A549 (cell line): ENCODE data around the gene PSMC5. TPM values are rescaled to one million over a fixed set of nuclear protein-coding genes. Genes with fewer than 3 reads are reported as not detected.

Experiments used
- ATAC-seq, 2 experiments: fragments of 200-7000 bp in 1 of 2; fragments of >200 bp in 1 of 2; cut with Nextera tagmentation in 1 of 2; cut with Tn5 transposase in 1 of 2; 3 replicates each; pipeline versions ENCODE4 v1.8.0 to v1.9.1; 2018 to 2020; ENCODE audit warnings: mild to moderate bottlenecking in 1 of 2, moderate library complexity in 1 of 2
- CTCF ChIA-PET: fragments of 300-600 bp; sonication (Branson Sonifier 250); formaldehyde crosslinking; extraction: SDS; loops from one replicate; lab custom pipeline; 2021; ENCODE audit warnings: antibody characterized with exemption, inconsistent platforms; lab: Yijun Ruan, JAX
- POLR2A ChIA-PET: fragments of 350-600 bp; formaldehyde crosslinking; extraction: SDS; loops from one replicate; lab custom pipeline; 2021; ENCODE audit warnings: antibody characterized with exemption, inconsistent platforms; lab: Yijun Ruan, JAX
- DNase-seq, 2 experiments: peaks; one replicate each; pipeline versions ENCODE4 v3.0.0 to v3.0.0-alpha.2; 2011 to 2016; ENCODE audit warnings: low read depth in 1 of 2, low spot score in 1 of 2
- FAIRE-seq: peaks from 2 replicates; lab custom pipeline; 2011; peaks lifted over from hg19 to GRCh38; lab: Jason Lieb, UNC
- H3K27ac ChIP-seq, 2 experiments: fragments of >200 bp; sonication (Bioruptor Twin); formaldehyde crosslinking; 3 replicates each; pipeline ENCODE4 v1.5.1; 2016 to 2017
- H3K4me1 ChIP-seq: fragments of >200 bp; sonication (Bioruptor Twin); formaldehyde crosslinking; 3 replicates; pipeline ENCODE4 v1.6.1; 2016
- H3K4me2 ChIP-seq: fragments of >200 bp; sonication (Bioruptor Twin); formaldehyde crosslinking; 3 replicates; pipeline ENCODE4 v1.6.1; 2016
- H3K4me3 ChIP-seq: fragments of >200 bp; sonication (Bioruptor Twin); formaldehyde crosslinking; 3 replicates; pipeline ENCODE4 v1.5.1; 2016
- H3K9me3 ChIP-seq: fragments of >200 bp; sonication (Bioruptor Twin); formaldehyde crosslinking; 3 replicates; pipeline ENCODE4 v1.6.1; 2016
- ATOH8 ChIP-seq: fragments of 250-450 bp; sonication (Bioruptor Pico); IDR thresholded peaks from 2 replicates; pipeline ENCODE4 v1.5.0; 2020; ENCODE audit warnings: low read depth, mild to moderate bottlenecking, moderate library complexity
- CBX8 ChIP-seq: fragments of 200-600 bp; sonication (generic); IDR thresholded peaks from 2 replicates; pipeline ENCODE4 v1.6.1; 2016
- CHD2 ChIP-seq: fragments of 150-350 bp; IDR thresholded peaks from 2 replicates; pipeline ENCODE4 v1.6.1; 2014; ENCODE audit warnings: low read length; ENCODE audit not compliant: partially characterized antibody
- E2F6 ChIP-seq: IDR thresholded peaks from 2 replicates; pipeline ENCODE4 v1.6.1; 2012; ENCODE audit warnings: low read depth, borderline replicate concordance
- EP300 ChIP-seq, 2 experiments: fragments of >200 bp; sonication (Bioruptor Twin); formaldehyde crosslinking; IDR thresholded peaks; 2 replicates in 1 of 2; 3 replicates in 1 of 2; pipeline ENCODE4 v1.6.1; 2016 to 2017
- FOSB ChIP-seq: fragments of 250-450 bp; sonication (Bioruptor Pico); IDR thresholded peaks from 2 replicates; pipeline ENCODE4 v1.5.0; 2020; ENCODE audit warnings: mild to moderate bottlenecking, moderate library complexity
- HEYL ChIP-seq: fragments of 250-450 bp; sonication (Bioruptor Pico); IDR thresholded peaks from 2 replicates; pipeline ENCODE4 v1.8.0; 2021; ENCODE audit warnings: mild to moderate bottlenecking, moderate library complexity
- JUN ChIP-seq, 2 experiments: fragments of >200 bp; sonication (Bioruptor Twin); formaldehyde crosslinking; IDR thresholded peaks; 2 replicates in 1 of 2; 3 replicates in 1 of 2; pipeline ENCODE4 v1.6.1; 2016 to 2017
- NFE2L2 ChIP-seq: fragments of 150-350 bp; conservative IDR thresholded peaks from 2 replicates; pipeline ENCODE4 v1.6.1; 2014; ENCODE audit warnings: low read length
- PBX3 ChIP-seq: IDR thresholded peaks from 2 replicates; pipeline ENCODE4 v1.6.1; 2012
- POLR2AphosphoS2 ChIP-seq: conservative IDR thresholded peaks from 2 replicates; pipeline ENCODE4 v1.6.1; 2012; ENCODE audit warnings: low read length, improper control_type of control experiment, inconsistent platforms
- USF2 ChIP-seq: fragments of 450-650 bp; IDR thresholded peaks from 2 replicates; pipeline ENCODE4 v1.6.1; 2014; ENCODE audit warnings: antibody characterized with exemption
- ZNF302 ChIP-seq: fragments of 250-450 bp; sonication (Bioruptor Pico); IDR thresholded peaks from 2 replicates; pipeline ENCODE4 v1.9.0; 2021; ENCODE audit warnings: inconsistent platforms, mild to moderate bottlenecking, moderate library complexity
- WGBS: methylation state at CpG from one replicate; pipeline ENCODE4 v1.1.6; 2017; ENCODE audit errors: missing lambda C conversion rate; 5-methylcytosine and 5-hydroxymethylcytosine counted together
- polyA plus RNA-seq, 4 experiments: library from polyadenylated mRNA; depleted of rRNA in 3 of 4; stranded (reverse); fragments of >200 nt; fragmentation: RNase III in 1 of 4; extraction: RNeasy Plus Mini Kit Qiagen cat#74134 plus additional on column Dnase treatment in 1 of 4; gene quantifications; 2 replicates in 3 of 4; 3 replicates in 1 of 4; pipeline ENCODE4 v1.2.3, GENCODE V29; 2011 to 2017
- TF ChIP-seq, protein P1 (sequence below): fragments of >200 bp; sonication (Bioruptor Twin); formaldehyde crosslinking; IDR thresholded peaks from 3 replicates; pipeline ENCODE4 v1.6.1; 2016

The PSMC5 gene
- polyA plus RNA-seq, 2 of the 4 experiments (the other 2 are of a cell fraction) = 303 to 406 TPM

GRCh38 chr17:63838631-63839171 is 11.5 kb downstream of the PSMC5 start:
- CTCF ChIA-PET = interaction anchor here (0.6 to 4.2 kb wide), 7 partner anchors 8 to 413 kb away, joined by 3 to 37 read pairs (median 5); partner anchors contain the start of genes FTSJ3 and PSMC5
- peaks cover 35% of the 10 kb centered on the region for H3K4me1 ChIP-seq
- H3K9me3 ChIP-seq = no peaks in the 10 kb centered on the region
- POLR2A ChIA-PET = interaction anchor here (1.3 kb wide), 1 partner anchor 12 kb away, joined by 6 read pairs; the partner anchor contains the start of gene PSMC5
- DNase-seq (no peak), ATAC-seq (no peak)
- H3K27ac ChIP-seq = peak overlapping the region; percentile 1 to 5; a peak in 1 of 6 replicates
- H3K4me3 ChIP-seq = no peak overlapping the region
- TF ChIP-seq ZNF302 = no peak
- TF ChIP-seq EP300 (IDR thresholded peaks at IDR 0.05) = no peak
- no peak for TF ChIP-seq FOSB (CRISPR knock-in tag)
- TF ChIP-seq CBX8 = no peak
- TF ChIP-seq NFE2L2 = no peak
- TF ChIP-seq PBX3 = no peak
- TF ChIP-seq, all 56 proteins: peak for 0
- no peak for FAIRE-seq
- 72% methylated on average over 6 of the region's 7 CpGs for WGBS
- no peak overlapping the region for H3K4me2 ChIP-seq

- TF ChIP-seq E2F6 = no peak
- TF ChIP-seq, protein P1, sequence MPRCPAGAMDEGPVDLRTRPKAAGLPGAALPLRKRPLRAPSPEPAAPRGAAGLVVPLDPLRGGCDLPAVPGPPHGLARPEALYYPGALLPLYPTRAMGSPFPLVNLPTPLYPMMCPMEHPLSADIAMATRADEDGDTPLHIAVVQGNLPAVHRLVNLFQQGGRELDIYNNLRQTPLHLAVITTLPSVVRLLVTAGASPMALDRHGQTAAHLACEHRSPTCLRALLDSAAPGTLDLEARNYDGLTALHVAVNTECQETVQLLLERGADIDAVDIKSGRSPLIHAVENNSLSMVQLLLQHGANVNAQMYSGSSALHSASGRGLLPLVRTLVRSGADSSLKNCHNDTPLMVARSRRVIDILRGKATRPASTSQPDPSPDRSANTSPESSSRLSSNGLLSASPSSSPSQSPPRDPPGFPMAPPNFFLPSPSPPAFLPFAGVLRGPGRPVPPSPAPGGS = no peak
- no peak for TF ChIP-seq POLR2AphosphoS2
- no peak for TF ChIP-seq ATOH8 (CRISPR knock-in tag)
- no peak for TF ChIP-seq CHD2
- no peak for TF ChIP-seq USF2
- WGBS = 82% methylated on average over 4 of the region's 4 CpGs
- no peak for FAIRE-seq
- ChIA-PET CTCF (interaction anchor here (0.9 to 4.3 kb wide), 7 partner anchors 8 to 25 kb away, joined by 3 to 37 read pairs (median 8); partner anchors contain the start of genes FTSJ3 and PSMC5), POLR2A (interaction anchor here (0.9 to 1.0 kb wide), 2 partner anchors 13 to 305 kb away, joined by 3 read pairs; no protein-coding TSS in a partner anchor)
- Histone ChIP-seq H3K4me2 (peak overlapping the region; percentile 96), H3K27ac (peak overlapping the region; percentile 94 to 97), H3K4me3 (peak overlapping the region; percentile 89), H3K9me3 (no peaks in the 10 kb centered on the region), H3K4me1 (peaks cover 32% of the 10 kb centered on the region)
- DNase-seq = no peak
- ATAC-seq = no peak
Measured at GRCh38 chr17:63840591-63841349, 13.5 kb downstream of the PSMC5 start.

DNA sequence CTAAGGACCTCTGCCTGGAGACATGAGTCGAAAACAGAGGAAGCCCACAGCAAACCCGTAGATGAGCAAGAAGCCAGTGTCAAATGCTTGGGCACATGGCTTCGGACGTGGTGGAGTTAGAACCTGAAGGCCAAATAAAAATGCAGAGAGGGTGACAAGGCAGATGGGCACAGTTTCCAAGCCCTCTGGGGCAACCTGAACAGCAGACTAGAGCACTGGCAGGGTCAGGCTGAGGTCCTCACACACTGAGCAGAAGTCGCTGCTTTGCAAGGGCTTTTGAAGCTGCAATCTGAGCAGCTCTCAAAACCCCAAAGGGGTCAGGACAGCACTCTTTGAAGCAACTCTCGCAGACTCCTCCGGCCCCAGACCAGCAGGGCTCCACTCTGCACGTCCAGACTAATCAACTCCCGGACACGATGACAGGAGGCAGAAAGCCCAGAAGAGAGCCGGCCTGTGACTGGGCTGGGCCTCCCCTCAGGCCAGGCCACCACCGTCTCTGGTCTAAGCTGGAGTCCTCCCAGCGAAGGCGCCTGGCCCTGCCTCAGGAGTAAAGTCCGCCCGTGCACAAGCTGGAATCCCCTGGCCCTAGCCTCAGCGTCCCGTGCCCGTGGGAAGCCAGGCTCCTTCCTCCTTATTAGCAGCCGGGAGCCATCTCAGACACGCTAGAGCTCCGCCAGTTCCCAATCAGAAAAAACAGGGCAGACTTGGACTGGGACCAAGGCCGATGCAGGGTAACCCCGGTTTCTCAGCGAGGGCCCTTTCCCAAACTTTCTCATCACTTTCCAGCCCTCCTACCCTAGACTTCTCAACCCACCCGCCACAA is 14.3 kb downstream of the PSMC5 start:
- TF ChIP-seq JUN (IDR thresholded peaks at IDR 0.05) = no peak
- TF ChIP-seq HEYL (CRISPR knock-in tag) = no peak
- WGBS = 15% methylated on average over 23 of the region's 26 CpGs
- DNase-seq (no peak), ATAC-seq (peak; percentile 30 to 48), FAIRE-seq (no peak)
- H3K4me1 ChIP-seq = peaks cover 32% of the 10 kb centered on the region
- ChIA-PET POLR2A (interaction anchor here (0.9 to 1.0 kb wide), 2 partner anchors 13 to 304 kb away, joined by 3 read pairs; no protein-coding TSS in a partner anchor), CTCF (interaction anchor here (1.2 to 4.3 kb wide), 4 partner anchors 9 to 24 kb away, joined by 5 to 23 read pairs (median 6); partner anchors contain the start of genes FTSJ3 and PSMC5)
- H3K4me3 ChIP-seq = peak overlapping the region; percentile 89
- peak overlapping the region; percentile 96 for H3K4me2 ChIP-seq
- H3K27ac ChIP-seq = peak overlapping the region; percentile 94 to 97
- H3K9me3 ChIP-seq = no peaks in the 10 kb centered on the region
